OCI-LY3 (cell line): ENCODE results near the gene VWA1.
"Not testable (repeated sequence)": the region's sequence is repeated elsewhere in the genome, so short reads cannot be mapped to it uniquely, and the experiment has no call there.

ENCODE experiments used
- EZH2phosphoT487 ChIP-seq: fragments of 200-600 bp; shearing (Covaris generic); IDR thresholded peaks from 2 replicates; pipeline ENCODE4 v1.6.1; 2018; ENCODE audit warnings: antibody characterized with exemption, mixed run types, low read depth
- TF ChIP-seq, protein P1 (sequence below): fragments of 200-600, 300-600 bp; sonication (generic); IDR thresholded peaks from 2 replicates; pipeline ENCODE4 v1.5.1; 2014; ENCODE audit warnings: antibody characterized with exemption, low read length, low read depth

DNA sequence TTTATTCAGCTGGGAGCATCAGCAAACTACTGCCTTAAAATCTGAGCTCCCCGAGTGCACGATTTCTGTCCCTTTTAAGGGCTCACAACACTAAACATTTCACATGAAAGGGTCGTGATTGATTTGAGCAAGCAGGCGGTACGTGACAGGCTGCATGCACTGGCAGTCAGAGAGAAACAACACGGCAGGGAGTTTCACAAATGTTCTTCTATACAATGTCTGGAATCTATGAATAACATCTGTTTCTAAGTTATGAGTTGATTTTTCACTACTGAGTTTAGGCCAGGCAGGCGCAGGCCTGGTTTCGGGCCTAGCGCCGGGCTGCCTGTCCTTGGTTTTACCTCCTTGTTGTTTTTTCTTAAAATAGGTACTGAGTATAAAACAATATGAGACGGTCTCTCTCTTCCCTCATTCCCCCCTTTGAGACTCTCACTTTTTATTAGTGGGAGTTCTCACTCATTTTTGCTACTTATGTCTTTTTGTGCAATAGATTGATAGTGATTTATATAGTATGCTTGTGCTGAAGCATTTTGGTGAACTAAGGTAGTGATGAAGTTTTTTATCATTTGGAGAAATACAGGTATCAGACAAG, 23.1 kb upstream of the VWA1 start:
- TF ChIP-seq, protein P1, sequence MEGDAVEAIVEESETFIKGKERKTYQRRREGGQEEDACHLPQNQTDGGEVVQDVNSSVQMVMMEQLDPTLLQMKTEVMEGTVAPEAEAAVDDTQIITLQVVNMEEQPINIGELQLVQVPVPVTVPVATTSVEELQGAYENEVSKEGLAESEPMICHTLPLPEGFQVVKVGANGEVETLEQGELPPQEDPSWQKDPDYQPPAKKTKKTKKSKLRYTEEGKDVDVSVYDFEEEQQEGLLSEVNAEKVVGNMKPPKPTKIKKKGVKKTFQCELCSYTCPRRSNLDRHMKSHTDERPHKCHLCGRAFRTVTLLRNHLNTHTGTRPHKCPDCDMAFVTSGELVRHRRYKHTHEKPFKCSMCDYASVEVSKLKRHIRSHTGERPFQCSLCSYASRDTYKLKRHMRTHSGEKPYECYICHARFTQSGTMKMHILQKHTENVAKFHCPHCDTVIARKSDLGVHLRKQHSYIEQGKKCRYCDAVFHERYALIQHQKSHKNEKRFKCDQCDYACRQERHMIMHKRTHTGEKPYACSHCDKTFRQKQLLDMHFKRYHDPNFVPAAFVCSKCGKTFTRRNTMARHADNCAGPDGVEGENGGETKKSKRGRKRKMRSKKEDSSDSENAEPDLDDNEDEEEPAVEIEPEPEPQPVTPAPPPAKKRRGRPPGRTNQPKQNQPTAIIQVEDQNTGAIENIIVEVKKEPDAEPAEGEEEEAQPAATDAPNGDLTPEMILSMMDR = not testable (repeated sequence)
- not testable (repeated sequence) for TF ChIP-seq EZH2phosphoT487
